Measurements from ENCODE around the gene ANO4.
A peak's percentile ranks its signal among the peaks of the same experiment; 100 is the strongest.
"Not testable (repeated sequence)": the region's sequence is repeated elsewhere in the genome, so short reads cannot be mapped to it uniquely, and the experiment has no call there.

The ANO4 gene

DNA sequence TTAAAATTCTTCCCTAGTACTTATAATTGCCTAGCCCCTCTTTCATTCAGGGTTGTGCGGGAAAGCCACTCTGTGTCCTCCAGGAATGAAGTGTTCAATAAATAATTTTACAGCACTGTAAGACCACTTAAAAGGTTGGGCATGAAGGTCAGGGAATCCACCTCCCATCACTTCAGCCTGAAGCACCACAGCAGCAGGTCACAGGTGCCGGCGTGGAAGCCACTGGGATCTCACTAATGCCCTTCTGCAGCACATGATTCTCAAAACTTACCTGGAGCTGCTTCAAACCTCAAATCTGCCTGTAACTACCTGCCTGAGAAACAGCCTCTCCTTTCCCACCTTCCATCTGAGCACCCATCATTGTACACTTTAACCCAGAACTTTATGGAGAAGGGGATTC, 159.5 kb downstream of the ANO4 start:
- DNase-seq: no peak

DNA sequence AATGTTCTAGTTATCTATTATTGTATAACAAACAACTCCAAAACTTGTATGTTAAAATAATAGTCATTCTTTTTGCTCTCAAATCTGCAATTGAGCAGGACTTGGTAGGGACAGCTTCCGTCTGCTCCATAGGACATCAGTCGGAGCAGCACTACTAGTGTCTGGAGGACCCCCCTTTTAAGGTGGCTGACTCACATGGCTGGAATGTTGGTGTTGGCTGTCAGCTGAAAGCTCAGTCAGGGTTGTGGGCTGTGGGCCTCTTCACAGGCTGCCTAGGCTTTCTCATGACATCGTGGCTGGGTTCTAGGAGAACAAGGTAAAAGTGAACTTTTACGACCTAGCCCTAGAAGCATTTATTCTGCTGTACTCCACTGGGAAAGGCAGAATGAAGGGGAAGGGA, 160.6 kb downstream of the ANO4 start:
- no peak for DNase-seq

DNA sequence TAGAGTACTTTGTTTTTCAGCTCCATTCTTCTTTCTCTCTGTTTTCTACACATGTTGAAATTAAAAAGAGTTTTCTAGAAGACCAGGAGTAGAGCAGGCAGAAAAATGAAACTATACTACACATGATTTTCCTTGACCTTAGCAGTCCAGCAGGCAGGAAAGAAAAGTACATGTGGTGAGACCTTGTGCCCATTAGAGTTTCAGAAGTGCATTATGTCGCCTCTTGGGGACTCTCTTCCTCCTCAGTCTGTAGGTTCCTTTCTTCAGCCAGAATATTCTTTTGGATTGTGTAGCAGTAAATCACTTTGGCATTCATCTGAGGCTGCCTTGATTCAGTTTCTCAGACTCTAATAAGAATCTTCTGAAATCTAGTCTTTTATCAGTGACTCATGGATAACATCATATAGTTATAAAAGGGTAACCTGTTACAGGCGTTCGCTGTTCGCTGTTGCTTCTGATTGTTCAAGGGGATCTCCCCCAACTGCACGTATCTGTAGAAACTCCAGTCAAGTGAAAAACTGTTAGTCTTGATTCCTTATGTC, 161.8 kb downstream of the ANO4 start:
- DNase-seq: no peak

DNA sequence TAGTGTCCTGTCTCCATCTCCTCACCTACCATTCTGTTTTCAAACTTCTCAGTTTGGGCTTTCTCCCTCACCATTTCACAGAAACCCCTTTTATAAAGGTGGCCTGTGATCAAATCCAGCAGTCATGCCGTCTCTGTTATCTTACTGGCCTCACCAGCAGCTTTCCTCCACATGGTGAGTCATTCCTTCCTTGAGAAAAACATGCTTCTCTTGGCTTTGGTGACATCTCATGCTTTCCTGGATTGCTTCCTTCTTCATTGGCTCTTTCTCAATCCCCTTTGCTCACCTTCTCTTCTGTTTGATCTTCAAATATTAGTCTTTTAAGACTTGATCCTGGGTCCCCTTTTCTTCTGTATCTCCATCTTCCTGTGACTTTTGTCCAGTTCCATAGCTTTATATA, 164.9 kb downstream of the ANO4 start:
- DNase-seq: no peak

DNA sequence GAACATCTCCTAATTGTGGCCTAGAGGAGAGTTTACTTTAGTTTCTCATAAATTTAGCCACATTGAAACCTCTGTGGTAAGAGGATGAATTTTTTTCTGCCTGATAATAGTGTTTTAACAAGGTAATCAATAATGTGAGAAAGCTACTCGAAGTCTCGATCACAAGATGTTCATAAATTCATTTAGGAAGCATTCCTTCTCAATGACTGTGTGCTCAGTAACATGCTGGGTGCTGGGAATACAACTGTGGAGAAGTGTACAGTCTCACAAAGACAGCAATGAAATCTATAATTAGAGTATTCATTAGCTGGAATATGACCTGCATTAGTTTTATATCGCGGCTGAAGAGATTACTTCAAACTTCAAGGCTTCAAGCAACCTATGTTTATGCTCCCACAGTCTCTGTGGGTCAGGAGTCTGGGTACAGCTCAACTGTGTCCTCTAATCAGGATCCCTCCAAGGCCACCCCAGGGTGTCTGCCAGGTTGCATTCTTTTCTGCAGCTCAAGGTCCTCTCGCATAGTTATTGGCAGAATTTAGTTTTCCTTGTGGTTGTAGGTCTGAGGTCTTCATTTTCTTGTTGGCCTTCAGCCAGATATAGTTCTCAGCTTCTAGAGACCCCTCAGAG, 167.6 kb downstream of the ANO4 start:
- no peak for DNase-seq

DNA sequence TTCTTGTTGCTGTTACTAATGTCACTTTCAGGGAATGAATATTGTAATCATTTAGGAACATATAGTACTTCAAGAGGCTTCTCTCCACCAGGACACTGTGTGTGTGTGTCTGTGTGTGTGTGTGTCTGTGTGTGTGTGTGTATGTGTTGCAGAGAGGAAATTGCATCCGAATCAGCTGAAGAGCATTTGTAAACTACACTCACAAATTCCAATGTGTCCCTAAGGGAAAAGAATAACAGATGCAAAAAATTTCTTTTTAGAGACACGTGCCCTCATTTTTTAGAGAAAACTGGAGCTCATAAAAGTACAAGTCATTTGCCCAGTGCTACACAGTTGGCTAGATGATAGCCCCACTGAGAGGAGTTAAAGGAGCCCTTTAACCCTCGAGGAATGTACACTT, 168.8 kb downstream of the ANO4 start:
- DNase-seq: no peak

DNA sequence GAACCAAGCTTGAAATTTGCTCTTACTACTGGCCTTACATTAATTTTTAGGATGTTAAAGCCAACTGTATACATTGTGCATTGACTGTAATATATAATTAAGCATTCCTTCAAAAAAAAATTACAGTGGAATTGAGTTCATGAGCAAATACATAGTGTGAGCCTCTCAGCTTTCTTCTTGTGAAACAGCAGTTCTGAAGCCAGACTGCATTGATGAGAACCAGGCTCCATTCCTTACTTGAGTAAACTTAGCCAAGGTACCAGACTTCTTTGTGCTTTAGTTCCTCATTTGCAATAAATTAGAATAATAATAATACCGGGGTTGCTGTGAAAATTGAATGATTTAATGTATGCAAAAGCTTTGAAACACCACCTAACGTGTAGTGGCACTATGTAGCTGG, 169.5 kb downstream of the ANO4 start:
- no peak for DNase-seq

DNA sequence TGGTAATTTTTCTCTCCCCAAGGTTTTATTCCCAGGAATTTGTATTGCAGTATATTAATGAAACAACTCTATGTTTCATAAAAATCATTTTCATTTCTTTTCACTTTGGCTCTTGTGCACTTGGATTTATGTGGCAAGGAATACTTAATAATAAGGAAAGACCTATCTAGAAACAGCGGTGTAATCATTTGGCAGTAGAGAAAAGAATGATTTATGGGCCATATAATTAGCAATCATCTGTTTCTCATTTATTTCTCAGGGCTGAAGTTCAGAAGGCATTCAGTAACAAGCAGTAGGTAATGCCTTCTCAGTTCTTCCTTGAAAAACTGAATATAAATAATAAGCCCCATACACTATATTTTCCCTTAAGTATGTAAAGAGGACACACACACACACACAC, 172.6 kb downstream of the ANO4 start:
- DNase-seq: no peak

DNA sequence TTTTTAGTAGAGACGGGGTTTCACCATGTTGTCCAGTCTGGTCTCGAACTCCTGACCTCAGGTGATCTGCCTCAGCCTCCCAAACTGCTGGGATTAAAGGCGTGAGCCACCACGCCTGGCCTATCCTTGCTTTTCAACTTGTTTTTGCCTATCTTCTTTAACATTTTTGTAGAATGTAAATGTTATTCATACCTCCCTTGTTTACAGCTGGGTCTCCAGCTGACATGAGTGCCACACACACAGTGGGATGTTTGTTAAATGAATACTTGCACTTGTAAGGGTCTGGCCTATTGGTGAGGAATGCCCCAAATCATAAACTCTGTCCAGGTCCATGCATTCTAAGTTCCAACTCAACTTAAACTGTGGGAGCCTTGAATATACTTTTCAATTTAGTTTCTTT, 176.3 kb downstream of the ANO4 start:
- DNase-seq: no peak

DNA sequence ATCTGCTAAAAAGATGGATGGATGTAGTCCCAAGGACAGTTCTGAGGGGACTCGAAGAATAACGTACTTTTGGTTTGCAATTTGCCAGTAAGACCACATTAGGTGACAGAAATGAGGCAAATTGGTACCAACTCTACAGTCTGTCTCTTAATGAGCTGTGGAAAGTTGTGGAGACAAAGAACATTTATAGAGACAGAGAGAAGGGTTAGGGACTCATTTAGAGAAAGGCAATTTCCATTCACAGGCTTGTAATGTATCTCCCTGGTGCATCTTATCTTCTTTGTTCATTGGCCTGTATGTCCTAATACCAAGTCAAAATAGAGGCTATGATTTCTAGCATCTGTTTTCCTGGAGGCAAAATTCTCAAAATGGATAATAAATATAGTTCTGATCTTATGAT, 177.5 kb downstream of the ANO4 start:
- no peak for DNase-seq

DNA sequence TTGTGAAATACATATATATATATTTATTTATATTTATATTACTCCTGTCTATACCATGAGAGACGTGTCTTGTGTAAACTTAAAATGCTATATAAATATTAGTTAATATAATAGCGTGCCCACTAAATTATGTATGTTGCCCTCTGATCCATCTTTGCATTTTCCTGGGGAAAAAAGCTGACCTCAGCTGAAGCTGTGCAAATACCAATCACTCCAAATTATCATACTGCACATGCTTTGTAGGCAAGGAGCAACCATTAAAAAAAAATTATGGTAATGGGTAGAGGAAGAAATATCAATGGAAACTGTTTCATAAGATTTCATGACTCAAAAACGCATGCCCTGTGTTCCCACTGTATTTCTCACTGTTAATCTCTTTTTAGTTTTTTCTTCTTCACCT, 179.8 kb downstream of the ANO4 start:
- no peak for DNase-seq

DNA sequence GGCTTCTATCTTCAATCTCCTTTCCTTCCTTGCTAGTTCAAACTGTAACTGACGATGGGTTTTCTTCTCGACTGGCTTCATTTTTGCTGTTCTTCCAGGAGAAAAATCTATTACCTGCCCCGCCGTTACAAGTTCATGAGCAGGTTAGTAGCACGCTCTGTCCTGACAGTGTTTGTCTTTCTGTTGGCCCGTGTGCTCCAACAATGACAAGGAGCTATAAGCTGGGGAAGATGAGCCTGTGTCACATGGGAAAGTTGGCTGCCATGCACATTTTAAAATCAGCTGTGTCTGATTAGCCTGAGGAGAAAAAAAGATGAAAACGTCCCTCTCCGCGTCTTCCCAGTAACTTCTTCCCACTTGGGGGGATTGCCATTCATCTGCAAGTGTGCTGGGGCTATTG, 180.2 kb downstream of the ANO4 start:
- no peak for DNase-seq

DNA sequence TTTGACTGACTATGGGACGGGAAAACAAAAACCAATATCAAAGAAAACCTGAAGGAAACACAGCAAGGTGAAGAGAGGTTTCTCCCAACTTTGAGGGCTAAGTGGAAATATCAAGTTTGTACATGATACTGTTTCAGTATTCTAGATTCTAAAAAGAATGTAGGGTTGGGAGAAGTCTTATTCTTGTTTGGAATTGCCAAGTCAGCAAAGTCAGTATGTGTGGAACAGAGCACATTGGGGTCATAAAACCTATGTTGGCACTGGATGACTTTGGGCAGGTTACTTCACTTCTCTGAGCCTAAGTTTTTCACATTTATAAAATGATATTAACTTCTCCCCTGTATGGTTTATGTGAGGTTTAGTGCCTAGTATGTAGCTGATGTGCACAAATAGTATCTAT, 182.2 kb downstream of the ANO4 start:
- no peak for DNase-seq

DNA sequence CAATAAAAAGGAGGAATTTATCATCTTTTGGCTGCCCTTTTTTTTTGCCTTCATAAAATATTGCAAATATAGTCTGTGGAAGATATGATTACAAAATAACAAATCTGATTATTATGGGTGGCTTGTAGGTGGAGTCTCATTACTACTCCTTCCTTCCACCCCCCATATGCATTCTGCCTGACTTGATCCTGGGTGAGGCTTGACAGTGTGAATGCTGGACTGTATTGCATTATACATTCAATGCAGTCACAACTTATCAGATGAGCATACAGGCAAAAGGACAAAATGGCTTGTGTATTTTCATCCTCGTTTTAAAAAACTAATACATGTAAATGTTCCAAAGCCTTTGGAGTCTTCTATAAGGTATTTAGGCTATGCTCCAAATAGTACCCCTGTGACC, 186.3 kb downstream of the ANO4 start:
- no peak for DNase-seq

DNA sequence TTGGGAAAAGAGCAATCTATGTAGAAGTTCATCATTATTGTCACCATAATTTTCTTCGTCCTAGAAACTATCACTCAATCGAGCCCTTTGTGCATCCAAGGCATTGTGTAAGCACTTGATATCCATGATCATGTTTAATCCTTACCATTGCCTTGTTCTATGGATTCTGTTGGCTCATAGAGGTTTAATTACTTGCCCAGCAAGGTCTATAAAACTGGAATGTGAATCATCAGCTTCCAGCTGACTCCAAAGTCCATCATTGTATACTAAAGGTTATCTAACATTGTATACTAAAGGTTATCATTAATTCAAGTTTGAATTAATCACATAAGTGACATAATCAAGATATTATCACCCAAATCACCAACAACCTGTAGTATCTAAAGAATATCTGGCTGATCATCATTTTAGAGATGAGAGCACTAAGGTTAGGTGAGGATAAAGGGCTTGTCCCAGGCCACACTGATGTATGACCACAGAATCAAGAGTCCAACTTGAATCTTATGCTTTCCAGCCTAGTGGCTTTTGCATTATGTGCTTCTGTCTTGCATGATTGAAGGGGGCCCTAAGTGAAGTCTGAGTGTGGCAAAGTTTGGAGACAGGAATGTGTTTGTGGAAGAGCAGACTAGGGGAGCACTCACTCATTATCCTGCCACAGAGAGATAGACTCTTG, 188.1 kb downstream of the ANO4 start:
- no peak for DNase-seq

DNA sequence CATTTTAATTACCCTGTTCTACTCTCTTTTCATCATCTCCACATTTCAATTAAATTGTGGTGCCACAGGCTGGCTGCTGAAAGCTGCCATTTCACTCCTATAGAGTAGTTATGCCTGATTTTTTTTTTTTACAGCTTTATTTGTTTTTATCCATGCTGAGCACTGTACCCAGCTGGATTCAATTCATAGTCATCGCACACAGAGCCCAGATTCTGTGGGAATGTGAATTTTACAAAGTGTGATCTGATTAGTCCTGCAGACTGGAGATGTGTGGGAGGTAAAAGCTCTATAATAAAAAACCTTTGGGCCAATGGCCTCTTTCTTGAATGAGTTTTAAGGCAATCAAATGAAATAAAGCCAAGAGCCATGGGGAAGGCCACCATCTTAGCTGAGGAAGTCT, 190.2 kb downstream of the ANO4 start:
- no peak for DNase-seq

DNA sequence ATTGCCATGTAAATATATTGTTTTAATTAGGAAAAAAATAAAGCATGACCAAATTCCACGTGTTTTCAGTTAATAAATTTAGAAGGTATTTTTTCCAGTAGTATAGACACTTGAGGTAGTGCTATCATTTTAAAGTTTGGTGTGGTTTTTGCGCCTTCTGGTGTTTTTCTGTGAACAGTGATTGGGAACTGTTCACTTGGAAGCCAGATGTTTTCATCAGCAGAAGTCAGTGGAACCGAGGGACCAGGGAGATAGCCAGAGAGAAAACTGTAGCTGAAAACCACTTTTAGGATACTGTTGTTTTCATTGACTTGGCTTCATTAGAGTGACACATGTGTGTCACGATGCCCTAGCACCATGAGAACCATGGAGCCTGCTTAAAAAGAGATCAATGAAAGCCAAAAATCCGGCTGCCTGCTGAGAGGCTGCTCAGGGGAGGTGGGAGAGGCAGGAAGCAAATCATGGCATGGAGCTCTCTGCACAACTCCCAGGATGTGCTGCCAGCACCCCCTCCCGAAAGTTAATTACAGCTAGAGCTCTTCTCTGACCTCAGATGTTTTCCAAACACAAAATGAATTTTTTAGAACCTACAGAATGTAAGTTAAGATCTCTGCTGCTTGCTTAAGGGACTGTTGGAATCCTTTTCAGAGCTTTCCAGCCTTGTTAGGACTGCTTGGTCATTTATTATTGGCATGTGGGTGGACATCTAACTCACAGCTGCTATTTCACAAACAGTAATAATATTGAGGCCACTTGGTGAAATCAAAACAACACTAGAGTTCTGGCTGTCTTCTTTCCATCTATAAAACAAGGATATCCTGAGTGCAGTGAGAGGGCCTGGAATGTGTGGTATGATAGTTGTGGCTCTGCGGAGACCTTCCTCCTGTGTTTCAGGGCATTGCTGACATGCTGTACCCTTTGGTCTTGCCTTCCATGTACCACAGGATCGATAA, 192.3 kb downstream of the ANO4 start:
- no peak for DNase-seq

DNA sequence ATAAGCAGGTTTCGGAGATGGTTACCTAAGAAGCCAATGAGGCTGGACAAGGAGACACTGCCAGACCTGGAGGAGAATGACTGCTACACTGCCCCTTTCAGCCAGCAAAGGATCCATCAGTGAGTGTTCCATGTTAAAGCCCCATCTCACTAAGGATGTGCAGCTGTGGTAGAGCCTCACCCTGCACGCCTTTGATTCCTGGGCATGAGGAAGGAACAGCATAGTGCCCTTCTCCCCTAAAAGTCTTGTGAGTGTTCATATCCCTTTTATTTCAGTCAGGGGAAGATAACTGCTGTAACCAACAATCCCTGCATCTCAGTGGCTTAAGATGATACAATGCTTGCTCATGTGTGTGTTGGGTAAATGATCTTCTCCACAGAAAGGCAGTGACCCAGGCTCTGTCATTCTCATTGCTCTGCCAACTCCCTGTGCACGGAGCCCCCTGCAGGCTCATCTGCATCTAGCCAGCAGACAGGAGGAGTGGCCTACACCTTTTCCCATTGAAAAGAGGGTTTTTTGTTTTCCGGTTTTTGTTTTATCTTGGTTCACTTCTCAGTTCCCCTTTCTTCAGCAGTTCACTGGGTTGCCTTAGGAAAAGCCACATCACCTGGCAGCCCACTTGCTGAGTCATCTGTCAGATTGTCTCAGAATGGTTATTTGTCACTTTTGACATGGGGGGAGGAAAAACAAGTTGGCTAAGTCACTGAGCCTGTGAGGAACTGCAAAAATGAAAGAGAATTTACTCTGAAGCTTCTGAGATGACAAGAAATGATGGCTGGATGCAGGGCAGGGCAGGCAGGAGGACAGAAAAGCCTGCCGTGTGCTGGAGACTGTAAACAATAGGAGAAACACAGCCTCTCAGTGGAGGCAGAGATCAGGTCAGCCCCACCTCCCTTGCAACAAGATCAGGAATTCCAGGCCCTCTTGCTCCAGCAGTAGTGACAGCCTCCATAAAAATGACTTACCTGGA, 193.3 kb downstream of the ANO4 start:
- peak in 1 of 2 experiments; percentile 8 for DNase-seq

DNA sequence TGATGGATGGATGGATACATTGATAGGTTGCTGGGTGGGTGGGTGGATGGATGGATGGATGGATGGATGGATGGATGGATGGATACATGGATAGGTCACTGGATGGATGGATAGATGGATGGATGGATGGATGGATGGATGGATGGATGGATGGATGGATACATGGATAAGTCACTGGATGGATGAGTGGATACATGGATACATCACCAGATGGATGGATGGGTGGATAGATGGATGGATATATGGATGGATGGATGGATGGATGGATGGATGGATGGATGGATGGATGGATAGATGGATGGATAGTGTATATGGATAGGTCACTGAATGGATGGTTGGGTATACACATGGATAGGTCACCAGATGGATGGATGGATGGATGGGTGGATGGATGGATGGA, 194.9 kb downstream of the ANO4 start:
- DNase-seq: not testable (repeated sequence)

DNA sequence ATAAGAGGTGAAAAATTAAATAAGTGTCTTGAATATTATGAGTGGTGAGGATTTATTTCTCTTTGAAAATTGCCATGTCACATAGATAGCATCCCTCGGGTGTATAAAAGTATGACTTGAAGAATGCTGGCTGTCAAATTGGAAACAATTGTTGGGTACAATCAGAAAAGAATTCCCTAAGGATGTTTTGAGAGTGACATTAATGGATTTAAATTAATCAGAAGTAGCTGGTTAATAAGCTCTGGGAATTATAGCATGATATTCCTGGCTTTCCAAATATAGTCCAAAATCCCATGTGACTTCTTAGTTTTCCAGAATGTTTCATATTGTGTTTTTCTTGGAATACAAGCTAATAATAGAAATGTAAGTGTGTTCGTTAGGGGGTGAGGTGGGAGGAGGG, 196.5 kb downstream of the ANO4 start:
- no peak for DNase-seq

DNA sequence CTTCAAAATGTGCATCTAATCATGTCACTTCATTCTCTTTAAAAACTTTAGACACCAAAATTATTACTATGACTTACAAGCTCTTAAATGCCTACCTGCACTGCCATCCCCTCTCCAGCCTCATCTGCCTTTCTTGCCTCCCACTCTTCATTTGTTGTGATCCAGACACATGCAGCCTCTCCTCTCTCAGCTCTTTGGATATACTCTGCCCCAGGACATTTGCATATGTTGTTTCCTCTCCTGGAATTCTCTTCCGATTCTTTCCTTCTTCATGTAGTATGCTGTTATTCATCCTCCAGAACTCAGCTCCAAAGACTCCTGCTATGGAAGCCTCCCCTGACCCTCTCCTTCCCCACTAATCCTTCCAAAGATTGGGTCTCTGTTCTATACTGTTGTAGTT, 197.6 kb downstream of the ANO4 start:
- DNase-seq: no peak

DNA sequence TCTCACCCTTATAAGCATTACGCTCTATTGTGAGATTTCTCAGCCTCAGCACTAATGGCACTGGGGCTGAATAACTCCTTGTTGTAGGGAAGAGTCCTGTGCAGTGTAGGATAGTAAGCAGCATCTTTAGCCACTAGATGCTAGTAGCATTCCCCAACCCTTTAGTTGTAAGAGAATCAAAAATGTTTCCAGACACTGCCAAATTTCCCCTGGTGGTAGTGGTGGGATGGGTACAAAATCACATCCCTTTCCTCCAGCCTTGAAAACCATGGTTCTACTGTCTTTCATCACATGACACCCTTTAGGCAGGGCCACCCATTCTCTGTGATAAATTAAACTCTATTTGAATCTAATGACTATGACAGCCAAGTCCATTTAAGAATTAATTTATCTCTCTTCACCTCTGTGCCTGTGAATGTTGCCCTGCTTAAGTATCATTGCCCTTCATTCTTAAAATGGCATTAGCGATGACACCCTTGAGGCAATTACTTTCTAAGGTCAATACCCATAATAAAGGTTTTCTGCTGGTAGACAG, 199.4 kb downstream of the ANO4 start:
- DNase-seq: no peak
